Retinal pigment epithelial cell (primary cell): Measurements from ENCODE around the gene SP3.

Experiments used
- DNase-seq: peaks from one replicate; pipeline ENCODE4 v3.0.0-alpha.2; 2010; ENCODE audit warnings: low read depth
- H3K4me3 ChIP-seq: 2 replicates; pipeline ENCODE4 v1.5.1; 2011; ENCODE audit warnings: mild to moderate bottlenecking, low read length, control low read depth, moderate library complexity
- TF ChIP-seq, protein P1 (sequence below): conservative IDR thresholded peaks from 2 replicates; pipeline ENCODE4 v1.5.1; 2011; ENCODE audit warnings: low read depth, low read length, control low read depth, inconsistent platforms

The SP3 gene

DNA sequence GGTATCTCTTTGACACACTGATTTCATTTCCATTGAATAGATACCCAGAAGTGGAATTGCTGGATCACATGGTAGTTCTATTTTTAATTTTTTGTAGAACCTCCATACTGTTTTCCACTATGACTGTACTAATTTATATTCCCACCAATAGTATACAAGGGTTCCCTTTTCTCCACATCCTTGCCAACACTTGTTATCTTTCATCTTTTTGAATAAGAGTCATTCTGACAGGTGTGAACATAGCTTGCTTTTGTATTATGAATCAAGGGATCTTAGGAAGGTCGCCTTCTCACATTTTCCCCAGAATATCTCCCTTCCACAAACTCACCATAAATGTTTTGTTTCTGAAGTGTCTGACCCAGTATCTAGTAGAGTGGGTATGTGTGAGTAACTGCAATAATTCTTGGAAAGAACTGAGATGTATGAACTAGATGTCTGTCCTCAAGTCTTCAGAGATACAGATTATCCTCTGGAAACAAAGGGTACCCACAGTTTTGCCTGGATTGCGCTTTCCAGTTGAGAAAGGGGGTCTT, 17.1 kb upstream of the SP3 start:
- no peak for DNase-seq
- TF ChIP-seq, protein P1, sequence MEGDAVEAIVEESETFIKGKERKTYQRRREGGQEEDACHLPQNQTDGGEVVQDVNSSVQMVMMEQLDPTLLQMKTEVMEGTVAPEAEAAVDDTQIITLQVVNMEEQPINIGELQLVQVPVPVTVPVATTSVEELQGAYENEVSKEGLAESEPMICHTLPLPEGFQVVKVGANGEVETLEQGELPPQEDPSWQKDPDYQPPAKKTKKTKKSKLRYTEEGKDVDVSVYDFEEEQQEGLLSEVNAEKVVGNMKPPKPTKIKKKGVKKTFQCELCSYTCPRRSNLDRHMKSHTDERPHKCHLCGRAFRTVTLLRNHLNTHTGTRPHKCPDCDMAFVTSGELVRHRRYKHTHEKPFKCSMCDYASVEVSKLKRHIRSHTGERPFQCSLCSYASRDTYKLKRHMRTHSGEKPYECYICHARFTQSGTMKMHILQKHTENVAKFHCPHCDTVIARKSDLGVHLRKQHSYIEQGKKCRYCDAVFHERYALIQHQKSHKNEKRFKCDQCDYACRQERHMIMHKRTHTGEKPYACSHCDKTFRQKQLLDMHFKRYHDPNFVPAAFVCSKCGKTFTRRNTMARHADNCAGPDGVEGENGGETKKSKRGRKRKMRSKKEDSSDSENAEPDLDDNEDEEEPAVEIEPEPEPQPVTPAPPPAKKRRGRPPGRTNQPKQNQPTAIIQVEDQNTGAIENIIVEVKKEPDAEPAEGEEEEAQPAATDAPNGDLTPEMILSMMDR = no peak
- H3K4me3 ChIP-seq = no peak overlapping the region

DNA sequence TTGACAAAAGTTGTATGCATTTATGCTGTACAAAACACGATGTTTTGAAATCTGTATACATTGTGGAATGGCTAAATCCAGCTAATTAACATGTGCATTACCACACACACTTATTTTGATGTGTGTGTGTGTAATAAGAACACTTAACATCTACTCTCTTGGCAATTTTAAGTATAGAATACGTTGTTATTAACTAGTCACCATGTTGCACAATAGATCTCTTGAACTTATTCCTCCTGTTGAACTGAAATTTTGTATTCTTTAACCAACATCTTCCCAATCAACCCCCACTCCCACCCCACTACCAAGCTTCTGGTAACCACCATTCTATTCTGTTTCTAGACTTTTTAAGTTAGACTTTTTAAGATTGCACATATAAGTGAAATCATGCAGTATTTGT, 16.3 kb upstream of the SP3 start:
- H3K4me3 ChIP-seq = no peak overlapping the region
- TF ChIP-seq, protein P1 = no peak
- no peak for DNase-seq

DNA sequence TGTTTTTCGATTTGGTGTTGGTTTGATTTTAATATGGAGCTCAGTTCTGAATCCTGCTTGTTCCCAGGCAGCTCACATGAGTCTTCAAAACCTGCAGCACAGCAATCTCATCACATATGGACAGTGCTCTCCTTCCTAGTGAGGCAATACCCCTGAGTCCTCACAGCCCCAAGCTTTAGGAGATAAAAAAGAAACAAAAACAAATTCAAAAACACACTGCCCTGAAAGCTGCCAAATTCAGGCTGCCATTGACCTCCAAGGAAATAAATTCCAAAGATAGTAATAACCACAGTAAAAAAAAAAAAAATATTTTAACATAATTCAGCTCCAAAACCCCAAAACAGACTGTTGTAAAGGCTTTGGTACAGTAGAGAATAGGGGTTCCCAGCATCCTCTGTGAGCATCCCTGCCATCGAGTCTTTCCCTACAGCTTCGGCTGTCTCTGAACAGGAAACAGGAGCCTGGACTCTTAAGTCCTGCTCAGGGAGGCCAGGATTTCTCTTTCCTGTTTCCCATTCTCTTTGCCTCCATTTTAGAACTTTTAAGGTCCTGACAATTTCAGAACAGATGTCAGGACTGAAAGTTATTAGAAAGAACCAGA, 14.7 kb upstream of the SP3 start:
- H3K4me3 ChIP-seq = no peak overlapping the region
- TF ChIP-seq, protein P1 = no peak
- no peak for DNase-seq

DNA sequence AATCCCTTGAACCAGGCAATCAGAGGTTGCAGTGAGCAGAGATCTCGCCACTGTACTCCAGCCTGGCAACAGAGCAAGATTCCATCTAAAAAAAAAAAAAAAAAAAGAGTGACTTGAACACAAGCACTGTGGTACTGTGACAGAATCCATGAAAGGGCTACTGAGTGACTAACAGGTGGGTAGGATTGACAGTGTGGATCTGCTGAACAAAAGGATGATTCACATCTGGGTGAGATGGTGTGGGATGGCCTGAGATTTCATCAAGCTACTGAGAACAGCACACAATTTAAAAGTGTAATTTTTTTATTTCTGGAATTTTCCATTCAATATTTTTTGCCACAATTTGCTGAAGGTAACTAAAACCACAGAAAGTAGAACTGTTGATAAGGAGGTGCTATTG, 13.3 kb upstream of the SP3 start:
- no peak overlapping the region for H3K4me3 ChIP-seq
- DNase-seq = no peak
- TF ChIP-seq, protein P1 = no peak

DNA sequence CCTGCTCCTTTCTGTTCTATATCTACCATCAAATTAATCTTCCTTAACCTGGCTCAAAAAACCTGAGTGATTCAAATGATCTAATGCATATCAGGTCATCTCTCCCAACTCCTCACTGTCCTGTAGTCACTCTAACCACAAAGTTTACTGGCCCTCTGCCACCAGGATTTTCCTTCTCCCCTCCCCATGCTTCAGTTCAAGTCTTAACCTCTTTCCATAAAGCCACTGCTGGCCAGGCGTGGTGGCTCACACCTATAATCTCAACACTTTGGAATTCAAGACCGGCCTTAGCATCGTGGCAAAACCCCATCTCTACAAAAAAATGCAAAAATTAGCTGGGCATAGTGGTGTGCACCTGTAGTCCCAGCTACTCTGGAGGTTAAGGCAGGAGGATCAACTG, 7.5 kb upstream of the SP3 start:
- TF ChIP-seq, protein P1 = no peak
- no peak for DNase-seq
- no peak overlapping the region for H3K4me3 ChIP-seq

DNA sequence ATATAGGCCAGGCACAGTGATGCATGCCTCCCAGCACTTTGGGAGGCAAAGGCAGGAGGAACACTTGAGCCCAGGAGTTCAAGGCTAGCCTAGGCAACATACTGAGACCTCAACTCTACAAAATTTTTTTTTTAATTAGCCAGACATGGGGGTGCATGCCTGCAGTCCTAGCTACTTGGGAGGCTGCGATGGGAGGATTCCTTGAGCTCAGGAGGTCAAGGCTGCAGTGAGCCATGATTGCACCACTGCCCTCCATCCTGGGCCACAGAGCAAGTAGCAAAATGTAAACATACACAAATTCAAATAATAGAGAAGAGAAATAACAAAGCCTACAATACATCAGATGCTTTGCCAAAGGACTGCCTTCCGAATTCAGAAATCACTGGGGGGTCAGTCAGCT, 7.0 kb upstream of the SP3 start:
- TF ChIP-seq, protein P1 = no peak
- DNase-seq = no peak
- no peak overlapping the region for H3K4me3 ChIP-seq

DNA sequence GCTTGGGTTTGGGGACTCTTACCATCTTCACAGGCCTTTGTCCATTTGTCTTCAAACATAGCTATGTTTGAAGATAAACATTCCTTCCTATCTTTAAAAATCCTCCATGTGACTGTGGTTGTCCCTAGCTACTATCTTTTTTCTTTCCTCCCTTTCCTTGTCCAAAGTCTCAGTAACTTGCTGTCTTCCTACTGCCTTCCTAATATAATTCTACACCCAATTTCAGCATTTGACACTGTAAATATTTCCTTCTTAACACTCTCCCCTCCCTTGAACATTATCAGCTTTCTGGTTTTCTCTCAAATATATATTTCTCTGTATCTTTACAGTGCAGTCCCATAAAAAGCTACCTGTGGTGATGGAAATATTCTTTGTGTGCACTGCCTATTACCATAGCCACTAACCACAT, 5.3 kb upstream of the SP3 start:
- TF ChIP-seq, protein P1 = no peak
- DNase-seq = no peak
- H3K4me3 ChIP-seq = no peak overlapping the region
